IgD-negative memory B cell (primary cell): ENCODE data around the gene RAB11FIP4. TPM values are rescaled to one million over a fixed set of nuclear protein-coding genes. Genes with fewer than 3 reads are reported as not detected.
A peak's percentile ranks its signal among the peaks of the same experiment; 100 is the strongest.

Experiments used
- H3K27ac Mint-ChIP-seq, 3 donors: one replicate each; pipeline ENCODE4 v1.8.0; 2020 to 2022; ENCODE audit warnings: mild to moderate bottlenecking in 3 of 3, mixed read lengths in 3 of 3, moderate library complexity in 1 of 3
- H3K27me3 Mint-ChIP-seq: one replicate; pipeline ENCODE4 v1.8.0; 2021; ENCODE audit warnings: mixed read lengths
- H3K36me3 Mint-ChIP-seq: one replicate; pipeline ENCODE4 v1.8.0; 2020; ENCODE audit warnings: mild to moderate bottlenecking, mixed read lengths
- H3K4me1 Mint-ChIP-seq, 3 donors: one replicate each; pipeline ENCODE4 v1.8.0; 2020 to 2022; ENCODE audit warnings: mixed read lengths in 3 of 3, mild to moderate bottlenecking in 1 of 3
- H3K4me3 Mint-ChIP-seq, 4 donors: one replicate each; pipeline ENCODE4 v1.8.0; 2020 to 2022; ENCODE audit warnings: mild to moderate bottlenecking in 4 of 4, mixed read lengths in 4 of 4, moderate library complexity in 3 of 4
- H3K9me3 Mint-ChIP-seq, 3 donors: one replicate each; pipeline ENCODE4 v1.8.0; 2020 to 2021; ENCODE audit warnings: mixed read lengths in 3 of 3, mild to moderate bottlenecking in 1 of 3
- polyA plus RNA-seq: library from polyadenylated mRNA; unstranded; fragments of 300-500 nt; fragmentation: Illumina TruSeq; gene quantifications from one replicate; pipeline ENCODE4 v1.2.3, GENCODE V29; 2021

The RAB11FIP4 gene
- polyA plus RNA-seq, 1 donor from 2014 or later = 21.0 TPM

- Mint-ChIP-seq H3K4me1 (peaks cover 5 to 10% (median 8%) of the 10 kb centered on the region in 3 donors), H3K27me3 (peaks cover 36% of the 10 kb centered on the region), H3K27ac (peak overlapping the region in 1 of 3 donors; percentile 31), H3K9me3 (no peaks in the 10 kb centered on the region), H3K4me3 (peak overlapping the region; percentile 55 to 90 (median 80)), H3K36me3 (peaks cover 1% of the 10 kb centered on the region)
These were observed 754 bp downstream of the RAB11FIP4 start for GRCh38 chr17:31392002-31392855.

GRCh38 chr17:31392856-31393748 is 1.6 kb downstream of the RAB11FIP4 start:
- Mint-ChIP-seq H3K4me1 (peaks cover 5 to 10% (median 8%) of the 10 kb centered on the region in 3 donors), H3K9me3 (no peaks in the 10 kb centered on the region)

GRCh38 chr17:31393749-31394146 is 2.3 kb downstream of the RAB11FIP4 start:
- Mint-ChIP-seq H3K27me3 (peaks cover 39% of the 10 kb centered on the region), H3K27ac (no peak overlapping the region), H3K36me3 (peaks cover 3% of the 10 kb centered on the region), H3K4me3 (peak overlapping the region in 3 of 4 donors; percentile 35 to 83 (median 78)), H3K4me1 (peaks cover 5 to 12% (median 8%) of the 10 kb centered on the region in 3 donors), H3K9me3 (no peaks in the 10 kb centered on the region)

More at GRCh38 chr17:31392856-31393748, 1.6 kb downstream of the RAB11FIP4 start:
- Mint-ChIP-seq H3K27me3 (peaks cover 38% of the 10 kb centered on the region), H3K4me3 (peak overlapping the region; percentile 35 to 90 (median 82)), H3K36me3 (peaks cover 1% of the 10 kb centered on the region), H3K27ac (peak overlapping the region in 1 of 3 donors; percentile 24)

GRCh38 chr17:31394544-31394943 is 3.1 kb downstream of the RAB11FIP4 start:
- H3K27ac Mint-ChIP-seq = no peak overlapping the region
- H3K4me3 Mint-ChIP-seq = peak overlapping the region in 1 of 4 donors; percentile 62
- H3K9me3 Mint-ChIP-seq = no peaks in the 10 kb centered on the region
- H3K27me3 Mint-ChIP-seq = peaks cover 36% of the 10 kb centered on the region
- peaks cover 3% of the 10 kb centered on the region for H3K36me3 Mint-ChIP-seq
- H3K4me1 Mint-ChIP-seq = peaks cover 5 to 11% (median 8%) of the 10 kb centered on the region in 3 donors

GRCh38 chr17:31397256-31397939 is 5.9 kb downstream of the RAB11FIP4 start:
- Mint-ChIP-seq H3K9me3 (no peaks in the 10 kb centered on the region), H3K4me3 (no peak overlapping the region), H3K27me3 (peaks cover 27% of the 10 kb centered on the region), H3K4me1 (peaks cover 2 to 6% (median 3%) of the 10 kb centered on the region in 3 donors), H3K27ac (no peak overlapping the region), H3K36me3 (peaks cover 3% of the 10 kb centered on the region)

- Mint-ChIP-seq H3K27ac (peak overlapping the region in 1 of 3 donors; percentile 61), H3K9me3 (no peaks in the 10 kb centered on the region), H3K36me3 (peaks cover 3% of the 10 kb centered on the region)
These were observed 7.2 kb downstream of the RAB11FIP4 start for GRCh38 chr17:31398381-31399311.

GRCh38 chr17:31400481-31400950 is 9.0 kb downstream of the RAB11FIP4 start:
- H3K4me3 Mint-ChIP-seq = no peak overlapping the region
- H3K27ac Mint-ChIP-seq = no peak overlapping the region
- H3K4me1 Mint-ChIP-seq = peaks cover 0 to 1% (median 0%) of the 10 kb centered on the region in 3 donors
- peaks cover 11% of the 10 kb centered on the region for H3K27me3 Mint-ChIP-seq
- H3K9me3 Mint-ChIP-seq = no peaks in the 10 kb centered on the region
- H3K36me3 Mint-ChIP-seq = peaks cover 2% of the 10 kb centered on the region

More at GRCh38 chr17:31398381-31399311, 7.2 kb downstream of the RAB11FIP4 start:
- Mint-ChIP-seq H3K4me1 (peaks cover 0 to 4% (median 1%) of the 10 kb centered on the region in 3 donors), H3K4me3 (no peak overlapping the region), H3K27me3 (peaks cover 20% of the 10 kb centered on the region)

GRCh38 chr17:31401456-31402254 is 10.2 kb downstream of the RAB11FIP4 start:
- Mint-ChIP-seq H3K36me3 (peaks cover 2% of the 10 kb centered on the region), H3K27ac (no peak overlapping the region), H3K4me3 (no peak overlapping the region), H3K9me3 (no peaks in the 10 kb centered on the region), H3K27me3 (peaks cover 8% of the 10 kb centered on the region), H3K4me1 (peaks cover 0 to 1% (median 0%) of the 10 kb centered on the region in 3 donors)

GRCh38 chr17:31404028-31404949 is 12.8 kb downstream of the RAB11FIP4 start:
- Mint-ChIP-seq H3K36me3 (no peaks in the 10 kb centered on the region), H3K9me3 (no peaks in the 10 kb centered on the region), H3K27me3 (peaks cover 10% of the 10 kb centered on the region), H3K27ac (no peak overlapping the region), H3K4me1 (no peaks in the 10 kb centered on the region), H3K4me3 (no peak overlapping the region)

- peaks cover 6% of the 10 kb centered on the region for H3K27me3 Mint-ChIP-seq
- no peaks in the 10 kb centered on the region for H3K4me1 Mint-ChIP-seq
- no peaks in the 10 kb centered on the region for H3K9me3 Mint-ChIP-seq
- H3K4me3 Mint-ChIP-seq = no peak overlapping the region
- no peak overlapping the region for H3K27ac Mint-ChIP-seq
- no peaks in the 10 kb centered on the region for H3K36me3 Mint-ChIP-seq
These were observed 14.5 kb downstream of the RAB11FIP4 start for GRCh38 chr17:31405890-31406371.

- Mint-ChIP-seq H3K4me3 (no peak overlapping the region), H3K36me3 (no peaks in the 10 kb centered on the region), H3K9me3 (no peaks in the 10 kb centered on the region), H3K4me1 (no peaks in the 10 kb centered on the region), H3K27me3 (peaks cover 6% of the 10 kb centered on the region), H3K27ac (no peak overlapping the region)
These were observed 17.1 kb downstream of the RAB11FIP4 start for GRCh38 chr17:31408586-31408985.

- Mint-ChIP-seq H3K4me3 (no peak overlapping the region), H3K4me1 (peaks cover 3 to 8% (median 5%) of the 10 kb centered on the region in 3 donors), H3K9me3 (no peaks in the 10 kb centered on the region), H3K27ac (peak overlapping the region in 1 of 3 donors; percentile 83), H3K36me3 (no peaks in the 10 kb centered on the region), H3K27me3 (peaks cover 7% of the 10 kb centered on the region)
These were observed 20.3 kb downstream of the RAB11FIP4 start for GRCh38 chr17:31411707-31412285.
